ENCODE data around the gene TOP2A.

Gene TOP2A

DNA sequence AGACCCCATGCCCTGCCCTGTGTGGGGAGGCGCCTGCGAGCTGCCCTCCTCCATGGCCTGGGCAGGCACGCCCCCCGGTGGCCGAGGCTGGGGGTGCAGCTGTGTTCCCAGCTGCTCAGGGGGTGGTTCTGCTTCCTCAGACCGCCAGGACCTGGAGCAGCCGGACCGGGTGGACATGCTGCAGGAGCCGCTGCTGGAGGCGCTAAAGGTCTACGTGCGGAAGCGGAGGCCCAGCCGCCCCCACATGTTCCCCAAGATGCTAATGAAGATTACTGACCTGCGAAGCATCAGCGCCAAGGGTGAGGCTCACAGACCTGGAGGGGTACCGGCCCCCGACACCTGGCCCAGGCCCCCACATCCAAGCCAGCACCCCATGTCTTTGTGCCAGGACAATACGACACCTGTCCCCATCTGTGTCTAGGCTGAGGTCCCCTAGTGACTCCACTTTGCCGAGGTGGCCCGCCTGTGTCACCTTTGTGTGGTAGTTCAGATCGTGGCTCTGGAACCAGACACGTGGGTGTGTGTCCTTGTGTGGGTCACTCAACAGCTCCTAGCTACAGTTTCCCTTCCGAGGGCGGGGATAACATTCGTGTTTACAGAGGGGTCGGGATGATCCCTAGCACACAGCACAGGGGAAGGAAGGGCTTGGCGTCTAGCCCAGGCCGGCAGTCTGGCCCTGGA lies 62.4 kb downstream of the TOP2A start:
- DNase-seq = peak; percentile 7

DNA sequence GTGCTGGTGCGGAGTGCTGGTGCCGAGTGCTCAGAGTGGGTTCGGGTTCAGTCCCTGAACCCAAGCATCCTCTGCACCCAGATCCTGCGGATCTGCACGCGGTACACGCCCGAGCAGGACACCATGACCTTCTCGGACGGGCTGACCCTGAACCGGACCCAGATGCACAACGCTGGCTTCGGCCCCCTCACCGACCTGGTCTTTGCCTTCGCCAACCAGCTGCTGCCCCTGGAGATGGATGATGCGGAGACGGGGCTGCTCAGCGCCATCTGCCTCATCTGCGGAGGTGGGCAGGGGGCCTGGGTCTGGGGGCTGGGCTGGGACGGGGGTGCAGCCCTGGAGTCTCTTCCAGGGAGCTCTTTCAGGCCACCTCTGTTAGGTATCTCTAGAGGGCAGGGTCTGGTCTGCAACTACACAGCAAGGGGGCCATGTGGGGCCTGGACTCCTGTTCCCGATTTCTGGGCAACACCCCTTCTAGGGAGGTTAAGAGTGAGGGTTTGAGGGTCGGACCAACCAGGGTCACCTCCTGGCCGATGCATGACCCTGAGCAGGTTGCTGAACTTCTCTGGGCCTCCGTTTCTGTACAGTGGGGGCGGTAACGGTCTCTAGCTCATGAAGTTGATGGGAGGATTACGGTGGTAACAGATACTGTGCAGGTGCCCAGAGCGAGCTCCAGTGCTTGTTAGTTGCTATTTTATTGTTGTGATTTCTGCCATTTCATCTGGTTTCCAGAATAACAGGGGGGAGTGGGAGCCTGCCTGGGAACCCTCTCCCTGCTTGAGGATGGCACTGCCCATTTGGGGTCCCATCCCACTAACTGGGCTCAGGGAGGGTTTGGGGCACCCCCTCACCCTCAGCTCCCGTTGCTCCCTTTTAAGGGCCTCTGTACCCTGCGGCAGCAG lies 63.2 kb downstream of the TOP2A start:
- no peak for DNase-seq

DNA sequence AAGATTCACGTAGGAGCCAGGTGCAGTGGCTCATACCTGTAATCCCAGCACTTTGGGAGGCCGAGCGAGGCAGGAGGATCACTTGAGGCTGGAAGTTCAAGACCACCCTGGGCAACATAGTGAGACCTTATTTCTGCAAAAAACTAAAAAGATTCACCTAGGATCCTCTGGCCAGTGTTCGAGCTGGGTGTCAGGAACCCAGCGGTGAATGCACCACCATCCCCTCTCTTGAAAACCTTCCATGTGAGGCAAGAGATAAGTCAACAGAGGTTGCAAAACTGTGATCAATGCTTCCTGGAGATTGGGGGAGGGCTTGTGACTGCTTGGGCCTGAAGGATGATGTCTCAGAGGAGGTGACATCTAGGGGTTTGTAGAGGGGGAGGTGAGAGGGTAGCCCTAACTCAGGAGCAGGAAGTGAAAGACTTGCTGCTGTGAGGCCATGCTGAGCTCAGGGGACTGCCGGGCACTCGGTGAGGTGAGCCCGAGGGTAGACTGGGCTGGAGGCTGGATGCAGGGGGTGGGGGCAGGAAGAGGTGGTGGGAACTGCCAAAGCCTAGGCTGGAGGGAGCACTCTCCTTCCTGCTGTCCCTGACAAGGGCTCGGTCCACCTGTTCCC lies 64.8 kb downstream of the TOP2A start:
- no peak for DNase-seq

DNA sequence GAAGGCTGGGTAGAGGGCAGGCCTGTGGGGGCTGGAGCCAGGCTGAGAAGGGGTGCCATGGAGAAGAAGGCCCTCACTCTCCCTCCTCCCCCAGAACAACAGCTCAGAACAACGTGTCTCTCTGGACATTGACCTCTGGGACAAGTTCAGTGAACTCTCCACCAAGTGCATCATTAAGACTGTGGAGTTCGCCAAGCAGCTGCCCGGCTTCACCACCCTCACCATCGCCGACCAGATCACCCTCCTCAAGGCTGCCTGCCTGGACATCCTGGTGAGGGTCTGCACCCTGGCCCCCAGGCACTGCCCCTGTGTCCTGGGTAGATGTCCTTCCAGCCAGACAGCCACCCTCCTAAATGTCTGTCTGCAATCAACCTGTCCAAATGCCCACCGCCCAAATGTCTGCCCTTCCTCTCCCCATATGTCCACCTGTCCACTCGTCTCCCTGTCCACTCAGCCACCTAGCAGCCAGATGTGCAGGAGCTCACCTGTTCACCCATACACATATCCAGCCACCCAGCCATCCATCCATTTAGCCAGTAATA lies 65.4 kb downstream of the TOP2A start:
- DNase-seq = no peak

DNA sequence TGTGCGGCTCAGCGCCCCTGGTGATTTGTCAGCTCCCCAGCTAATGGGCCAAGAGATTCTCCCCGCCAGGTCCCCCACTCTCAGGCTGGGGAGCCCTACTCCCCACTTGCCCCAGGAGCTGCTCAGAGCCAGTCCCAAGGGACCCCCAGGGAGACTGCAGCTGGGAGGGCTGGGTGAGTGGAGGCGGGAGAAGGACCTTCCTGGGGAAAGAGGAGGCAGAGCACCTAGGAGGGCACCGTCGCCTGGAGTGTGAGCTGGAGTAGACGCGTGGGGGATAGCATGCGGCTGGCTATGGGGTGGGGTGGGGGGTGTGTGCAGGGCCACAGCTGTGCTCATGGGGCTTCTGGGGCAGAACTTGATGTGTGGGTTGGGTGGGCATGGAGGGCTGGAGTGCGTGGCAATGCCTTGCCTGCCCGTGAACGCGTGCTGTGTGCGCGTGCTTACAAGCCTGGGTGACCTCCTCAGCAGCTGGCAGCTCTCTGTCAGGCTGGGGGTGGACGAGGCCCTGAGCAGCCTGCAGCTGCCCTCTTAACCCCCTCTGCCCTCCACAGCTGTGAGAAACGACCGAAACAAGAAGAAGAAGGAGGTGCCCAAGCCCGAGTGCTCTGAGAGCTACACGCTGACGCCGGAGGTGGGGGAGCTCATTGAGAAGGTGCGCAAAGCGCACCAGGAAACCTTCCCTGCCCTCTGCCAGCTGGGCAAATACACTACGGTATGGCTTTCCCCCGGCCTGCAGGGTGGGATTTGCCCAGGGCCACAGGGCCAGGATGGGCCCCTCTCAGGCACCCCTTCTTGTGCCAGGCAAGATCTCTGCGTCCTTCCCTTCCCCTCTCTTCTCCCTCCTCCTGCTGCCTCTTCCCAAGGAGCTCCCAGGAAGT lies 66.1 kb downstream of the TOP2A start:
- no peak for DNase-seq

DNA sequence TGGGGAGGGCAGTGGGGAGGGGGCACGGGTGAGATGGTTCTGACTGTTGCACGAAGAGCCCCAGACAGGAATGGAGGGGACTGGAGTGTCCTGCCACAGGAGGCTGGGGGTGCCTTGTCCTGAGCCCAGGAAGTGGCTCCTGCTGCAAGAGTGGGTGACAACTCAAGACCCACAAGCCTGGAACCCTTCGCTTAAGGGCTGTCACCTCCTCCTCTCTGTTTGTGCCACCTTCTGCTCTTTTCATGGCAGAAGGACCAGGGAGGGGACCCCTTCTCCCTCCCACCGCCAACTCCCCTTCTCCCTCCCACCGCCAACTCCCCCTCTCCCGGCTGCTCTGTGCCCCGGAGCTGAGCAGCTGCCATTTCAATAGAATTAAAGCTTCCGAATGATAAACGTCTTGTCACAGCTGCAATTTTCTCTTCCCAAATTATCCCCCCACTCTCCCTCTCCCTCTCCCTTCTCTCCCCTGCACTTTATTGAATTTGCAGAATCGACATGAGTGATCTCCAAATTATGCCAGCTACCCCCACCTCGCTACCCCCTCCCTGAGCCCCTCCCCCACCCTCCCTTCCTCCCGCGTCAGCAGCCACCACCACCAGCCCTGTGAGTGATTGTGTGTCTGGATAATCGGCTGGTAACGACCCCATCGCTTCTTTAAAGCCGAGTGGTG lies 66.9 kb downstream of the TOP2A start:
- no peak for DNase-seq

DNA sequence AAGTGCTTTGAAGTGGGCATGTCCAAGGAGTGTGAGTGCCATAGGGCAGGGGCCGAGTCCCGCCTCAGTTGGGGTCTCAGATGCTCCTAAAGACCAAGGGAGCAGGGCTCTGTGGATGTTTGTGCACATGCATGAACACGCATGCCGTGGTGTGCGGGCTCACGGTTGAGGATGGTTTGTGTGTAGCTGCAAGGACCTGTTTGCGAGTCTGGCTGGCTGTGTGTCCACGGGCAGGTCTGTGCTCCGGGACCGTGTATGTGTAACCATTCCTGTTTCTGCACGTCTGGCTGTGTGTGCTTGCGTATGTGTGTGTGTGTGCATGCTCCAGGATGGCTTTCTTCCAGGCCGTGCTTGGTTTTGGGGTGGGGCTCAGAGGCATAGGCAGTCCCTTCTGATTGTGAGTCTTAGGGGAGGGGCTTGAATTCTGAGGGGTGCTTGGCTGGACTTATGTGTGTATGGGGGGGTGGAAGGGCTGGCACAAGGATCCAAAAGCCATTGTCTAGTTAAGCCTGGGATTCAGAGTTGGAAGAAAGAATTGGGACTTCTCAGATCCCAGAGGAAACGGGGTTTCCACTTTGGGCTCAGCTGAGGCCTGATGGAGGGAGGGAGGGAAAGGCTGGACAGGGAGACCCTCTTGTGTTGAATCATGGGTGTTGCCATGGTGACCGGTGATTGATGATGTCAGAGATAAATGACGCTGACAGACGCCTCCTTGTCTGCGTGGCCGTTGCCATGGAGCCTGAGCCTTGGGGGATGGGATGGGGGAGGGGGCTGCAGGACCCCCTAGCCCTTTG lies 67.6 kb downstream of the TOP2A start:
- DNase-seq = no peak

DNA sequence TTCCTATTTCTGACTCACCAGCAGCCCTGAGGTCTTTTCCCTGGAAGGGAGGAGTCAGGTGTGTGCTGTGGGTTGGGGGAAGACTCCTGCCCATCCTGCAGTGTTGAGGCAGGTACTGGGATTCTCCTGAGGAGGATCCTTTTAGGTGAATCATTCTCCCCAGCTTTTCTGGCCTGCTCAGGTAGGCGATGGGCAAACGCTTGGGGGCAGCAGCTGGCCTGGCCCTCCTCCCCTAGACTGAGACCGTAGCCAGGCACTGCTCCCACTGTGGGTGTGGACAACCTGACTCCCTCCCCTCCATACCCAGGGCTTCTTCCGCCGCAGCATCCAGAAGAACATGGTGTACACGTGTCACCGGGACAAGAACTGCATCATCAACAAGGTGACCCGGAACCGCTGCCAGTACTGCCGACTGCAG lies 68.2 kb downstream of the TOP2A start:
- DNase-seq = no peak

DNA sequence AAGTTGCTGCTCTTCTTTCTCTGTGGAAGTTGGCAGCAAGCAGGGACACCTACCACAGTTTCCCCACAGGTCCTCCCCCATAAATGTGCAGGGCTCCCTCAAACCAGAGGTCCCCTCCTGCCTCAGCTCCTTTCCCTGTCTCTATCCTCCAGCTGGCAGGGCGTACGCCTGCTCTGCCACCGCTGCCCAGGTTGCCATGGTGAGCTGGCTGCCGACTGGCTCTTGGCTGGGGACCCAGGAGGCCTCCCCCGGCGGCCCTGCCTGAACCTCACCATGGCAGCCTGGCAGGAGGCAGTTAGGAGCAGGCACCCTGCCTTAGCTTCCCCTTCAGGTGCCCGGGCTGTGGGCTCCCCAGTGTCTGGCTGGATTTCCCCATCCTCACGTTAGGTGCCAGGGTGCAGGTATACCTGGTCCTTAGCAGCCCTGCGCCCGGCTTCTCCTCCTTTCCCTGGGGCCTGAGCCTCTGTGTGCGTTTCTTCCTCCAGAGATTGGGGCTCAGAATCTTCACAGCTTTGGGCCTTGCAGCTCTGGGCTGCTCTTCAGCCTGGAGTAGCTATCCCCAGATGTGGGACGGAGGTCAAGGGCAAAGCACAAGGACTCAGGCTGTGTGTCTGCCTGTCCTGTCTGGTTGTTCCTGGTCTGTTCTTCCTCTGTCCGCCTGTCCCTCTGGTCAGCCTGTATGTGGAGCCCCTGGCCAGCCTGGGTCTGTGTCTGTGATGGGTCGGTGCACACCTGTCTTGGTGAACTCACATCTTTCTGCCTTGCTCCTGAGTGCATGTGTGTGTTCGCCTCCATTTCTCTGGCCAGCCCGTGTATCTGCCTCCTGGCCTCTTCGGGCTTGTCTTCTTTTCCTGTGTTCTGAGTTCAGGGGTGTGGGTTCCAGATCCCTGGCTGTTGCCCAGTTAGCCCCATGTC lies 68.9 kb downstream of the TOP2A start:
- DNase-seq = no peak

DNA sequence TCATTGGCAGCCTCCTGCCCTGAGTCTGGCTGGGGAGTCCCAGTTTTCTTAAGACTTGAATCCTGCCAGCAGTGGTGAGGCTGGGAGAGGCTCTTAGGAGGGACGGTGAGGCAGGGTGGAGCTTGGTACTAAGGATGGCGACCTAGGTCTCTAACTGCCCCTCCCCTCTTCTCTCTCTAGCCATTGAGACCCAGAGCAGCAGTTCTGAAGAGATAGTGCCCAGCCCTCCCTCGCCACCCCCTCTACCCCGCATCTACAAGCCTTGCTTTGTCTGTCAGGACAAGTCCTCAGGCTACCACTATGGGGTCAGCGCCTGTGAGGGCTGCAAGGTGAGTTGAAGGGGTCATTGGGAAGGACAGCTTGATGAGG lies 69.6 kb downstream of the TOP2A start:
- no peak for DNase-seq

DNA sequence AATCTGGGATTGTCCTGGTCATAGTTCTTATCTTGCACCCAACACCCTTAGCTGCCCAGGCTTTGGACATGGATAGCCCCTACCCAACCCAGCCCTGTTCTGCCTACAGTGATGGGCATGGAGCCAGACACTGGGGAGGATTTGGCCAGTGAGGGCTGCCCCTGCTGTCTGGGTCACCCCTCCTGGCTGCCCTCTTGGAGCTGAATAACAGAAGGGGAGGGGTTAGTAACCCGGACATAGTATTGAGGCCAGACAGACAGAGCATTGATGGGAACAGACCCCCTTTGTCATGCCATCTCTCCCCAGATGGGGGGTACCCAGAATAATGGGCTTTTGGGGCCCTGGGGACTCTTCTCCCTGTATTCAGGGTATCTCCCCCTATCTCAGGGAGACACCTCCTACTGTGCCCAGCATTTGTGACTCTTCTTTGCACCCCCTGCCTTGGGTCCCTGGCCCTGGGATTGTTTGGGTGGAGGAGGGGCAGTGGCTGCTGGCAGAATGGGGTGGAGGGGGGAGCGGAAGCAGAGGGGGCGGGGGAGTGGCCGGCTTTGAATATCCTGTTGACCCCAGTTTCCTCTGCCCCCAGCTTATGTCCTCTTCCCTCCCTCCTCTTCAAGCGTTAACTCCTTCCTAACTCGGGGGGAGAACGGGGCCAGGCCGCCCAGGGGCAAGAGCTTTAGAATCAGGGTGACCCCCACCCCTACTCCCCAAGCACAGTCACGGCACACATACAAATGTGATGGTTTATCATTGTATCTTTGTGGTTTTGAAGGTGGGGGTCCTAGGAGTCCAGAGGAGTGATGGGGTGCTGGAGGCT lies 70.2 kb downstream of the TOP2A start:
- no peak for DNase-seq

DNA sequence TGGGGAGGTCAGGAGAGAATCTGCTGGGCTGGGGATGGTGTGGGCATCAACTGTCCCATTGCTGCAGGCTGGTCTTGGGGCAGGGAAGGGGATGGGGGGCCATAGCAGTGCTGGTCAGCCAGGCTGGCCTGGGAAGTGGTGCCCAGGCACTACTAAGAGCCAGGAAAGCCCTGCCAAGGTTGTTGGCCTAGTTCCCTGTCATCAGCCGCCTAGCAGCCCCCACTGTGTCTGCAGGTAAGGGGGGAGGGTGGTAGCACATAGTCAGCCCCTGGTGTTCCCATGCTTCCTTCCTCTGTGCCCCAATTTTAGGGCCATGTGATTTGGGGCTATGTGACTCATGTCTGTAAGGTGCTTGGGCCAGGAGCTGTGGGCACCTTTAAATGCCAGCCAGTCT lies 70.9 kb downstream of the TOP2A start:
- DNase-seq = no peak

DNA sequence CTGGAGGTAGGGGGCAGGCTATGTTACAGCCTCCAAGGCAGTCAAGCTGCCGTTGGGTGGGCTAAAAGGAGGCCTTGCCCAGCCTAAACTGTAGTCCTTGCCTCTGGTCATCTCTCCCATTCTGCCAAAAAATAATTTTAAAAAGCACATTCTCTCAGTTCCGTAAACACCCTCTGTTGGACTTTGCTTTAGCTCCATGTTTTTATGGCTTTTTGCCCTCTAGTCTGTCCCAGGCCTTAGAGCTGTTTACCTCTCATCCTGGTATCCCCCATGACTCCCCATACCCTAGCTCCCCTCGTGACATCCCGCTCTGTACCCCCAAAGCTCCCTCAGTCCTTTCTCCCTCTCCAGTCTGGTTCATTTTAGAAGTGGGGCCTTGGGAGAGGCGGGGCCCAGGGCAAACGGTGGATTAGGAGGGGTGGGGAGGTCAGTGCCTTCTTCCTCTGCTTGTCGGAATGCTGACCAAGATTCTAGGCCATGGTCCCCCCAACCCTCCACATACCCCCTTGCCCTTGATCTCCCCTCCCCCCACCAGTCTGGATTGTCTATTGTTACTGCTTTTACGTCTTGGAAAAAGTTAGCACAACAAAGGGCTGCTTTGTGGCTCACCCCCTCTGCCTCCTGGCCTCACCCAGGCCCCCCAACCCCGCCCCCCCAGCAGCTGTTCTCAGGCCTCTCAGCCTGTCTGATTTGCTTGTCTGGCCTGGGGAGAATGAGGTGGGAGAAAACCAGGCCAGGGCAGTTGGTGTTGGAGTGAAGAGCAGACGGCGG lies 71.5 kb downstream of the TOP2A start:
- no peak for DNase-seq

DNA sequence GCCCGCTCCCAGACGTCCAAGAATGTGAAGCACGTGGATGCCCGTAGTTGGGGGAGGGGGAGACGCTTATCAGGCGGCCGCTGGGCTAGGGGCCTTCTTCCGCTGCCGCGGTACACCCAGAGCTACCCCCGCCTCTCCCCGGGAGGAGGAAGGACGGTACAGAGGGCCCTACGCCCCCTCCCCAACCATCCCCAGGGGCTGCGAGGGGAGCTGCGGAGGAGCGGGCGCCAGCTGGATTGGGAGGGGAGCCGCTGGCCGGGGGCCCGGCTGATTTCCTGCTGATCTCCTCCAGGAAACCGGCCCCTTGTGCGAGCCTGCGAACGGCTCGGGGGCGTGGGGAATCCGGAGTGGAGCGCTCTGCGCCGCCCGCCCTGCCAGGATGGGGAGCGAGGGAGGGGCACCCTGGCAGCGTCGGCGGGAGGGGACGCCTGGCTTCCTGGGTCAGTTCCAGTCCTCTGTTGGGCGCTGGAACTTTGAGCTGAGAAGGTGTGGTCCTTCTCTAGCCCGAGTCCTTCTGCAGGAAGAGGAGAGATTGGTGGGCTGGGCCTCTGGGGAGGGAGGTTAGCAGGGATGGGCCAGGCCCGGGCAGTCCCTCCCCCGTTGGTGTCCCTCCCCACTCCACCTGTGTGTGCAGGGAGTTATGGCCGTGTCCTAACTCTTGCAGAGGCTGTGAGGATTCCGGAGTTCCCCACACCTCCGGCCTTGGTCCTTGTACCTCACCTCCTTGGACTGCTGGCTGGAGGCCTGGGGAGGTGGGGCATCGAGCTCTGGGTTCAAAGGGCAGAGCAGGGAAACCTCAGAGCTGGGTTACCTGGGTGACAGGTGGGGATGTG lies 72.3 kb downstream of the TOP2A start:
- DNase-seq = peak; percentile 35

DNA sequence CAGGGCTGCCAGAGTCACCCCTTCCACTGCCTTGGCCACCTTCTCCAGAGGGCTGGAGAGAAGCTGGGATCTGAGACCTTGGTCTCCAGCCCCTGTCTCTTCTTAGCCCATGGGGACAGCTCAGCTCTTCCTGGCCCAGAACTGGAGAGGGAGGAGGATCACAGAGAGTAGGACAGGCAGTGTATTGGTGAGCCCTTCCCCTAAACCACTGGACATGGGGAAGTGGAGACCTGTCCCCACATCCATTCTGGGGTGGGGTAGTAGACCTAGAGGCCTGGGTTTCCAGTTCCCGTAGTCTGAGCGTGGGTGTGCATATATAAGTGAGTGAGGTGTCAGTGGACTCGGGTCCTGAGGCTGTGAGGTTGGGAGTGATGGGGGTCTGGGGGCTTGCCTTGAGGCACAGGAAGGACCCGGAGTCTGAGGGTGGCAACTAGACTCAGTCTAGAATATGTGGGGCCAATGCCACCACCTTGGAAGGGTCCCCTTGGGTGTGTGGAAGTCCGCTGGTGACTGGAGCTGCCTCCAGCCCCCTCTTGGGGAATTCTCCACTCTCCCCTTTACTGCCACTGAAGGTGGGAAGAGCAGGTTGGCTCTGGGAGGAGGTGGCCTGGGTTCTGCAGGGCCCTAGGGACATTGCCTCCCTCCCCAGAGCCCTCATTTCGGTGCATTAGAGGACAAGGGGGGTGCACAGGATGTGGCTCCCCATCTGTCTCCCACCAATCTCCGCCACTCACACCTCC lies 73.1 kb downstream of the TOP2A start:
- DNase-seq = no peak

DNA sequence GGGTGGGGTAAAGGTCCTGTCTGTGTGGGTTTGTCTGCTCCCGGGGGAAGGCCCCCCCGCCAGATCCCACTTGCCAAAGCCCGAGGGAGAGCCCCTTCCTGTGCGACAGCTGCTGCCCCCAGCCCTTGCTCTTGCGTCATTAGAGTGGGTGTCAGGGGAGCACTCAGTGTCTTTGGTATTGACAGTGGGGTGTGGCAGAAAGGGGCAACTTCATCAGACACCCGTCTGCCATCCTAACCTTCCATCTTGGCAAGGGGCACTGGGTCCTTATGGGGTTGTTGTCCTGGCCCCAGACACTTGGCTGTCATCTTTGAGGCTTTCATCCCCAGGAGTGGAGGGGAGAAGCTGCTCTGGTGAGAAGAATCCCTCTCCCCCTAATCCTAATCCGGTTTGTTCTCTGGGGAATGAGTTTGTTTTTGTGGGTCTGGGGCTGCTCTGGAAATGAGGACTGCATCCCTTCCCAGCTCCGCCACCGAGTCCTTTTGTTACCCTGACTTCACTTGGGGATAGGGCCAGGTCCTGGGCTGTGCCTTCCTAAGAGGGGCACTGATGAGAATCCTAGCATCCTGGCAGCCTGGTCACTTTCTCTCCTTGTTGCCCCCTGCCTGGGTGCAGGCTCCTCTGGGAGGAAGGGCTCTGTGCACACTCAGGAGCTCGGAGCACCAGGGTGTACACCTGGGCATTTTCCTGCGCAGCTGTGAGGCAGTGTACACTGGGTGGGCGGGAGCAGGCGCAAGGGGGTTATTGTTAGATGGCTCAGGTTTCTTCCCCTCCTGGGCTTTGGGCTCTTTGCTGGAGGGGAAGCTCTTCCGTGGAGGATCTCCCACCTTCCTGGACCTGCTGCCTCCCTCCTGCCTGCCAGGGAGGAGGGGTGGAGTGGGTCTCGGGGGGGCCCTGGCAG lies 74.2 kb downstream of the TOP2A start:
- no peak for DNase-seq
